Cardiac septum (tissue), 1 donor: Measurements from ENCODE around the gene FAM53A. TPM values are rescaled to one million over a fixed set of nuclear protein-coding genes. Genes with fewer than 3 reads are reported as not detected.

Experiments used
- DNase-seq: peaks from one replicate; pipeline ENCODE4 v3.0.0-alpha.2; 2020; ENCODE audit warnings: low spot score
- intact Hi-C: fragments of 100-400 bp; cut with DNase I; formaldehyde crosslinking; loops from one replicate; pipeline ENCODE4 v1.14.0; 2022
- total RNA-seq: library from RNA; stranded (reverse); fragmentation: NEBNext Ultra II Directional; extraction: Animal tissue kit (Norgen Biotek cat#: 25700); gene quantifications from one replicate; pipeline ENCODE4 v1.2.1, GENCODE V29; 2021
- donor health status: DM: no; HTN: no; CAD: no.

The FAM53A gene
- total RNA-seq, 1 donor from 2014 or later = 1.00 TPM

DNA sequence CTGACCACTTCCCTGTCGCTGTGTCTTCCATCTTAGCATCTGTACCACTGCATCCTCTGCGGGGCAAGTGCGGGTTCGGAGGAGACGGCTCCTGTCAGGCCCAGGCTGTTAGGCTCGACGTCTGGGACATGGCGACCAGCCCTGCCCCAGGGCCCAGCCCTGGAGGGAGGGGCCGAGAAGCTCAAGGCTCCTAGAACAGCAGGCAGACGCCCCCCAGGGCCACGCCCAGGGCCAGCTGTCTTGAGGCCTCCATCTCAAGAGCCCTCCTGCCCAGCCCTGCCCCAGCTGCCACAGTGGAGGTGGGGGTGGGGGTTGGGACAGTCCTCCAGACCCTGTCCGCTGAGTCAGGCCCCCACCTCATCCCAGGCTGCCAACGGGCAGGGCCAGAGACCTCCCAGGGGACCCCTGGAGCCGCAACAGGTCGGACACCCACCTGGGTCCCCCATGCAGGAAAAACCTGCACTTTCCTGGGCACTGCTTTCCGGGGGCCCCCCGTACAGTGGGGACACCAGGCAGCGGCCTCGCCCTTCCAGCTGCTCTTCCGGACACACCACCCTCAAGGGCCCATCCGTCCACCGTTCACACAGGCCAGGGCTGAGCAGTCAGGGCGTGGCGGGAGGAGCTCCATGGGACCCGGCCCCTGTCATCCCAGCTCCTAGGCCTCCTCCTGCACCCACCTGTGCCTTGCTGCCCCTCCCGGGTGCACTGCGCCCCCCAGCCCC, 83.1 kb downstream of the FAM53A start:
- DNase-seq = peak; percentile 60

DNA sequence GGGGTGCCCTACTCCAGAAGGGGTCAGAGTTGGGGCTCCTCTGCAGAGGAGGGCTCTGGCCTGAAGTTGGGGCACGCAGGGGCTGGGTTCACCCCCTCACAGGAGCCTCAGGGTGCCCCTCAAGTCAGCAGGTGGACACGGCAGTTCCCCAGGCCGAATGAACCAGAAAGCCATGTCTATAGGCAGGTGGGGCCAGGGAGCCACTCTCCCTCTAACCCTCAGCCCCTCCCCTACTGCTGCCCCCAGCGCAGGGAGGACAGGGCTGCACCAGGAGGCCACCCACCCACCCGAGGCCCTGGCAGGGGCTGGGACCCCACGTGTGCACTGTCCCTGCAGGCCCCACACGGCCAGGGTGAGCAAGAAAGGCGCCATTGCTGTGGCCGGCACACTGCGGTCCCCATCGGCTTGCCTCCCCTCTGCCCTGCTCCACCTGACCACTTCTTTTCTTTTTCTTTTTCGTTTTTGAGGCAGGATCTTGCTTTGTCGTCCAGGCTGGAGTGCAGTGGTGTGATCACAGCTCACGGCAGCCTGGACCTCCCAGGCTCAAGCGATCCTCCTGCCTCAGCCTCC, 83.8 kb downstream of the FAM53A start:
- intact Hi-C loops = no loop called here
- DNase-seq = peak; percentile 60

More for the DNA sequence above, 83.1 kb downstream of the FAM53A start:
- intact Hi-C loops = no loop called here

- DNase-seq = no peak
- intact Hi-C loops = no loop called here
Measured at GRCh38 chr4:1599491-1600210, 84.5 kb downstream of the FAM53A start.

- no peak for DNase-seq
- intact Hi-C loops = no loop called here
Measured at GRCh38 chr4:1599026-1599481, 85.1 kb downstream of the FAM53A start.

GRCh38 chr4:1598206-1599025, 85.7 kb downstream of the FAM53A start:
- DNase-seq = peak; percentile 47
- intact Hi-C loops = no loop called here

DNA sequence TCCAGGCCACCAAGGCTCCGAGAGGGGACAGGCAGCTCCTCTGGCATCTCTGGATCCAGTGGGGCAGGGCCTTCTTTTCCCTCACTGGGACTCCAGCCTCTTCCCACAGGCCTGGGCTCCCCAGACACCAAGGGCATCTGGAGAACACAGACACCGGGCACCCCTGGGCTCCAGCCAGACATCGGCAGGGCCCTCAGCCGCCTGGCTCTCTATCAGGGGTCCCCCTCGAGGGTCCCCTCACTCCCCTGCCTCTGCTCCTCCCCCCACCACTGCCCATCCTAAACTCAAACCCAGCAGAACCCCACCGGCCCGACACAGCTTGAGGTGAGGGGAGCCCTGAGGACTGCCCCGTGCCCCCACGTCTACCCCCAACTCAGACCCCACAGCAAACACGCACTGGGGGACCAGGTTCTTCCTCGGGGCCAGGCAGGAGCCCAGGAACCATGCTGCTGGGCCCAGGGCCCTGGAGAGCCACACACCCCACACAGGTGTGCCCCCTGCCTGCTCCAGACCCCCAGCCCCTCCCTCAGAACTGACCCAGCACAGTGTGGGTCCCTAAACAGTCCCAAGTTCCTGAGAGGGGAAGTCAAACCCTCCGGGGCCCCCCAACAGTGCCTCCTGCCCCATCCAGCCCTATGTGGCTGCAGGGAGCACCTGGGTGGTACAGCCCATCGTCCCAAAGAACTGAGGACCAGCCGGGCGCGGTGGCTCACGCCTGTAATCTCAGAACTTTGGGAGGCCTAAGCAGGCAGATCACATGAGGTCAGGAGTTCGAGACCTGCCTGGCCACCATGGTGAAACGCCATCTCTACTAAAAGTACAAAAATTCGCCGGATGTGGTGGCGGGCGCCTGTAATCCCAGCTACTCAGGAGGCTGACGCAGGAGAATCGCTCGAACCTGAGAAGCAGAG, 86.8 kb downstream of the FAM53A start:
- intact Hi-C loops = no loop called here
- peak; percentile 61 for DNase-seq

GRCh38 chr4:1596393-1596792, 87.7 kb downstream of the FAM53A start:
- DNase-seq = peak; percentile 60
- intact Hi-C loops = no loop called here

DNA sequence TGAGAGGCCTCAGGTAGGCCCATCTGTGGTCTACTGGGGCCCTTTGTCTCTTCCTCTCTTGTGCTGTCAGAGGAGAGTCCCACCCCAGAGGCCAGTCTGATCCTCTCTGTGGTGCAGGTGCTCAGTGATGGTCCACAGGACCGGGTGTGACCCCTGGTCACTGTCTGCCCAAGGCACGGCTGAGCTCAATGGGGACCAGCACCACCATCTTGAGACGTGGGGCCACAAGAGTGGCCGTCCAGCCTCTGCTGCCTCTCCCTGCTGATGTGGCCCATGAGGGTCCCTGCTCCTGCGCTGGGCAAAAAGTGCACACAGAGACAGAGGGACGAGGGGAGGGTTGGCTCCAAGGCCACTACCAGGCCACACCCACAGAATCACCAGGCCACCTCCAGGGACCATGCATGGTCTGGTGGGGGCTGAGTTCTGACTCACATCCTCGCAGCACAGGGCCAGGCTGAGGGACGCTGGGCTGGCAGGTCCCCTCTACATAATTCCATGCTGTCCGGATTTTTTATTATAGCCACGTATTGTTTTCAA, 88.3 kb downstream of the FAM53A start:
- peak; percentile 63 for DNase-seq
- intact Hi-C loops = no loop called here

DNA sequence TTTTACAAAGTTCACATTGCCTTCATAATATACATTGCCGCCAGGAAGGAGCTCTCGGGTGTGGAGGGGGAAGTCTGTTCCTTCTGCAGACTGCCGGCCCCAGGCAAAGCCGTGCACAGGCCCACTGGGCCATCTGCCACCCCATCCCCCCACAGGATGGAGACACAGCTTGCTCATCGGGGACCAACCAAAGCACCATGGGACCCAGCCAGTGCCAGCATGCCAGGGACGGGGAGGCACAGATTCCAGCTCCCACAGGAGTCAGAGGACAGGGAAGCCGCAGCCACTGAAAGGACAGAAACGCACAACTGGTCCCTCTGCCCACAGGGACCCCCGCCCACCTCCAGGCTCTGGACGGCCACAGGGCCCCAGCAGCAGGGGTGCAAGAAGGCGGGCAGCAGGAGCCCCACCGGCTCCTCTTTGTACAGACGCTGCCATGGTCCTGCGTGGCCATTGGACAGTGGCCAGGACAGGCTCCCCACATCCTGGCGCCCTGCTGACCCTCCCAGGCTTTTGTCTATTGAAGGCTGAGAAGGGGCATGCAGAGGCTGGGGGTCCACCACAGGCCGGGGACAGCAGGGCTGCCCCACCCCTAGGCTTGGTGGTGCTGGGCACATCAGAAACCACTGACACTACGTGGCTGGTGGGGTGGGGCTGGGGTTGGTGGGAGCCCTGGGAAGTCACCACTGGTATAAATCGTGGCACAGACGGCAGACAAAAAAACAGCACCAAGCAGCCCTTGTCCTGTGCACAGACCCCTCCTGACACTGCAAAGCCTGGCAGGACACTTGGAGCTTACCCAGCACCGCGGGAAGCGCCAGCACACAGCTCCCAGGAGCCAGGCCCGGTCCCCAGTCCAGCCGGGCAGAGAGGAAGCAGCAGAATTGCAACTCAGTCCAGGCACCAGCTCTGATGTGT, 89.0 kb downstream of the FAM53A start:
- intact Hi-C loops = no loop called here
- peak; percentile 68 for DNase-seq

- intact Hi-C loops = no loop called here
- no peak for DNase-seq
Measured at GRCh38 chr4:1593881-1594345, 90.2 kb downstream of the FAM53A start.

DNA sequence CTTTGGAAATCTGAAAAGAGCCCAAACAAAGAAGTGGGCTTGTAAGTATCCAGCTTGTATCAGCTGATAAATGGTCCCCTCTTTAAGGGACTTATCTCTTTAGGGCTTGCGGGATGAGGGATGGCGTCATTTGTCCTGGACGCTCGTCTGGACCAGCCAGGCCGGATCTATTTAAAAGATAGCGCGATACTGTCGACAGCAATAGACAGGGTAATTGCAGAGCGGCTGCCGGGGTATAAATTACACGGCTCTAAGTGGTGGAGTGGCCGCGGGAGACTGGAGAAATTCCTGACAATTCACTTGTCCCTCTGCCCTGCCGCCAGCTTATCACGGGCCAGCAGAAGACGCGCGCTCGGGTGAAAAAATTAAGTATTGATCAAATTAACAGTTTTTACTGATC, 90.7 kb downstream of the FAM53A start:
- intact Hi-C loops = no loop called here
- DNase-seq = peak; percentile 20

DNA sequence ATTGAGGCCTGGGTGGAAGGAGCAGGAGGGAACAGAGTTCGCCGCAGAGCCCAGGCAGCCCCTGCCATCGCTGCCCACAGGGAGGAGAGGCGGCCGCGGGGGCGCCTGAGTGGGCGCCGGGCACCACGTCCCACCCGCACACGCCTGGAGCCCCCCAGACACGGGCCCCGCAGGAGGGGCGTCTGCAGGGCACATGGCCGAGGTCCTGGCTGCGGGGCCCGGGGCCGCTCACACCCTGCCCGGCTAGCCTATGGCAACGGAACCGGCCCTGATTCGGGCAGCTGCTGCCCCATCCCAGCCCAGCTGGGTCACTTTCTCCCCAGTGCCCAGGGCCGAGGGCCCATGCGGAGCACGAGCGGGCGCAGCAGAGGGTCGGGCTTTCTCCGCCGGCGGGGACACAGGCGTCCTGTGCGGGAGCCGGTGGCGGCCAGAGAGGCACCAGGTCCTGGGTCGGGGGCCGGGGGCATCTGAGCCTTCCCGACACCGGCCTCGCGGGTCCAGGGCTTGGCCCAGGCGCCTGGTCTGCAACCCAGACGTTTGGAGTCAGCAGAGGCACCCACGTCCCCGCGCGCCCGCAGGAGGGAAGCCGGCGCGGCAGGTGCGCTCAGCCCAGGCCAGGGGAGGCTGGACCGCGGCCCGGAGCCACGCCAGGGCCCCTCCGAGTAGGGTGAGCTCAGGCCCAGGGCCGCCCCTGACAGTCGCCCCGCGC, 91.2 kb downstream of the FAM53A start:
- peak; percentile 69 for DNase-seq
- intact Hi-C loops = no loop called here

- DNase-seq = peak; percentile 50
- intact Hi-C loops = no loop called here
Measured at GRCh38 chr4:1592068-1592708, 91.9 kb downstream of the FAM53A start.

DNA sequence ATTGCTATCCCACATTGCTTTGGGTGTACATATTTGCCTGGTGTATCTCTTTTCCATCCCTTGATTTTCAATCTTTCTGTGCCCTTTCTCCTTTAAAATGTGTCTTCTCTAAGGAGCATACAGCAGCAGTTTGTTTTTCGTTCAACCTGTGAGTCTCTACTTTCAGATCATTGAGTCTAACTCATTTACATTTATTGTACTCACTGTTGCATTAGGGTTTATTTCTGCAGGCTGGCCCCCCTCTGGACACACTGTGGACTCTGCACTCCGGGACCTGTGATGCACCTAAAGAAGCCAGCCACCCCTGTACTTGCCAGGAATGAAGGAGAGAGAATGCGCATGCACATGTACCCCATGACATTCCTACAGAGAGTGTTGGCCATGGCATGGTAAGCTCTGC, 93.0 kb downstream of the FAM53A start:
- intact Hi-C loops = no loop called here
- no peak for DNase-seq

DNA sequence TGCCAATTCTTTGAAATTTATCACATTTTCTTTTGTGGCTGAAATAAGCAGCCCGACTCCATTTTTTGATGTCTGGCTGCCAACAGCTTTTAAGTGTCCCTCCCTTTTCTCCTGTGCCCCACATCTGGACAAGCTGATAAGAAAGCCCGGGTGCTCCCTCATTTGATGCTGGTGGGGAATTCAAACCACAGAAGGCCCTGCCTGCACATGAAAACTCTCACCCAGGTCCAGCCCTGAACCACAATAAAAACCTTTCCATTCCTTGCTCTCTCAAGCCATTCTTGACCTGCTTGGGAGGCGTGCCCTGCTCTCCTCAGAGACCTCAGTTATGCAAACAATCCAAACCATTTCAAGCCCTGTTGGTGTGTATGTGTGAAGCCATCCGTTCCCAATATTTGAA, 93.9 kb downstream of the FAM53A start:
- intact Hi-C loops = no loop called here
- DNase-seq = no peak
